Stimulated activated CD8-positive, alpha-beta memory T cell treated with anti-CD3 and anti-CD28 coated beads, Interleukin-4, amount 100 ng/mL, for 48 hours (primary cell): Measurements from ENCODE around the gene KNDC1.
A peak's percentile ranks its signal among the peaks of the same experiment; 100 is the strongest.

Source experiments
- DNase-seq: peaks from one replicate; pipeline ENCODE4 v3.0.0-alpha.2; 2020

Gene KNDC1

GRCh38 chr10:133266056-133266795 is 106.2 kb downstream of the KNDC1 start:
- DNase-seq, result no peak

GRCh38 chr10:133267293-133267692 is 107.3 kb downstream of the KNDC1 start:
- no peak for DNase-seq

DNA sequence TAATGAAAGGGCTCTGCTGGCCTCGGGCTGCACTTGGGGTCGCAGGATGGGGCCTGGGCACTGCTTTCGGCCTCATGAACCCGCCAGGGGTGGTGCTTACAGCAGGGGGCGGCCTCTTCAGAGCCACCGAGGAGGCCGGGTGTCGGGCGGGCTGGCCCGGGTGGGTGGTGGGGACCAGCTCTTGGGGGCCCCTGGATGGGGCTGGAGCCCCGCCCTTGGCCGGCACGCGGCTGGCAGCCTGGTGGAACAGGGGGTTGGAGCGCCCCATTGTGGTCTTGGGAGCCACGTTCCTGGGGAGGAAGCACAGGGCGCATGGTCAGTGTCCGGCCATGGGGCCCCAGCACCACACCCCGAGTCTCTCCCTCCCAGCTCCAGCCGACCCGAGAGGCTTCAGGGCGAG is 107.8 kb downstream of the KNDC1 start:
- DNase-seq, result no peak

DNA sequence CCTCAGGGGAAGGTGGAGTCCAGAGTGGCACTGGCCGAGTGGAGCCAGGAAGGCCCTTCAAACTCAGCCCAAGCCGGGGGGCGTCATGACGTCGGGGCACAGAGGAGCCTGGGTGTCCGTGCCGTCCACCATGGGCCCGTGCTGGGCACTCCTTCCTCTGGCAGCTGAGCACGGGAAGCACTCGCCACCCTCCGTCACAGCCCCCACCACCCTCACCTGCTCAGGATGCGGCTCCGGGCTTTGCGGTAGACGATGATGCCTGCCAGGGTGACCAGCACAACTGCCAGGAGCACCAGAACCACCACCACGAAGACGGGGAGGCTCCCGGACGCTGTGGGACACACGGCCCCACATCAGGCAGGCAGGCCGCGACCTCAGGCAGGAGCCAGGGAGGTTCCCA is 108.5 kb downstream of the KNDC1 start:
- no peak for DNase-seq

- no peak for DNase-seq
Measured at GRCh38 chr10:133269367-133269766, 109.3 kb downstream of the KNDC1 start.

DNA sequence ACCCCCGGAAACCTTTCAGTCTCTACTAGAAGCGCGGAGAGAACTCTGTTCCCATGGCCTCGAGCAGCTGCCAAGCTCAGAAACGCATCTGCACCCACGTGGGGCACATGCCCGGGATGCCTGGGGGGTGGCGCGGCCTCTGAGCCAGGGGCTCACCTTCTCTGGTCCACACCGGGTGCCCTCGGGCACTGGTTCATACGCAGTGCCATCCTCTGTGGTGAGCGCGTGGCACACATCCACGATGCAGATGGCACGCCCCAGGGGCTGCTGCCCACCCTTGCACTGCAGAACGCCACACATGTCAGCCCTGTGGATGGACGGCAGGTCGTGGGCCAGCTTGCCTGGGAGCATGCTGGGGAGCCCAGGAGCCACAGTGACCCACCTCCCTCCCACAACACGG is 110.2 kb downstream of the KNDC1 start:
- no peak for DNase-seq

GRCh38 chr10:133270773-133271297 is 110.8 kb downstream of the KNDC1 start:
- no peak for DNase-seq

DNA sequence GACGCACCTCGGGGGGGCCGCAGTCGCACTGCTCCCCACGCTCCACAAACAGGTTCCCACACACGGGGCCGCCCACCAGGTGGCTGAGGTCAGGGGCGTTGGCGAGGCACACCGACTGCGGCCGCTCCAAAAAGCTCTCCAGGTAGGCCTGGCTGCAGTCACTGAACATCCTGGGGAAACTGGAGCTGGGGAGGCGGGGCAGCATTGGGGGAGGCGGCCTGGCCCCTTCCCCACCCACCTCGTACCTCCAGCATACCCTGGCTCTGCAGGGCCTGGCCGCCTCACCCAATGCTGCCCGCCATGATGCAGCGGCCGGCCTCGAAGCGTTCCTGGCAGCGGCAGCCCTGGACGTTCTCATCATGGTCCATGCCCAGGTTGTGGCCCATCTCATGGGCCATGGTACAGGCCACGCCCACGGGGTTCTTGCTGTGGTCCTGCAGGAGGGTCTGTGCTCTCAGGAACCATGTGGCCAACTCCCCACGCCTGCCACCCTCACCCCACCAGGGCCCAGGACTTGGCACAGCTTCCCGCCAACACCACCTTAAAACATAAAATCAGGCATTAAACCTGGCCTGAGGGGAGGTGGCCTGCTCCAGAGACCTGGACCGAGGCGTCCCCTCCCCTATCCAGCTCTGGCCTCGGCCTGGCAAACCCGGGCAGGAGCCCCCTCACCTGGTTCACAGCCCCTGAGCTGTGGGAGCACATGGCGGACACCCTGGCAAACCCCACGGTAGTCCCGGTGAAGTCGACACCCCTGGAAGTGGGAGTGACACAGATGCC is 111.7 kb downstream of the KNDC1 start:
- DNase-seq, result no peak

GRCh38 chr10:133272301-133272963 is 112.4 kb downstream of the KNDC1 start:
- no peak for DNase-seq

- no peak for DNase-seq
Measured at GRCh38 chr10:133272964-133273420, 113.0 kb downstream of the KNDC1 start.

- DNase-seq, result no peak
Measured at GRCh38 chr10:133273534-133274143, 113.6 kb downstream of the KNDC1 start.

GRCh38 chr10:133274751-133275683 is 115.0 kb downstream of the KNDC1 start:
- peak; percentile 89 for DNase-seq

GRCh38 chr10:133275684-133276092 is 115.7 kb downstream of the KNDC1 start:
- DNase-seq, result peak; percentile 78
